ENCODE results near the gene RHBDD1.

The RHBDD1 gene

GRCh38 chr2:226994775-226995174 is 158.9 kb downstream of the RHBDD1 start:
- DNase-seq = no peak

GRCh38 chr2:226995625-226996041 is 159.8 kb downstream of the RHBDD1 start:
- no peak for DNase-seq

GRCh38 chr2:226999661-227000060 is 163.8 kb downstream of the RHBDD1 start:
- no peak for DNase-seq

GRCh38 chr2:227000123-227000522 is 164.3 kb downstream of the RHBDD1 start:
- no peak for DNase-seq

GRCh38 chr2:227004482-227004881 is 168.6 kb downstream of the RHBDD1 start:
- no peak for DNase-seq

- DNase-seq = no peak
Measured at GRCh38 chr2:227006189-227006897, 170.5 kb downstream of the RHBDD1 start.

- DNase-seq = no peak
Measured at GRCh38 chr2:227007148-227007547, 171.3 kb downstream of the RHBDD1 start.

- DNase-seq = no peak
Measured at GRCh38 chr2:227007940-227008339, 172.1 kb downstream of the RHBDD1 start.

GRCh38 chr2:227010433-227010832 is 174.6 kb downstream of the RHBDD1 start:
- no peak for DNase-seq

GRCh38 chr2:227013330-227013729 is 177.5 kb downstream of the RHBDD1 start:
- no peak for DNase-seq

GRCh38 chr2:227013881-227014280 is 178.0 kb downstream of the RHBDD1 start:
- DNase-seq = no peak

- DNase-seq = no peak
Measured at GRCh38 chr2:227016894-227017293, 181.0 kb downstream of the RHBDD1 start.

- no peak for DNase-seq
Measured at GRCh38 chr2:227020416-227020815, 184.6 kb downstream of the RHBDD1 start.

GRCh38 chr2:227022608-227023007 is 186.8 kb downstream of the RHBDD1 start:
- DNase-seq = no peak

GRCh38 chr2:227025510-227025909 is 189.7 kb downstream of the RHBDD1 start:
- no peak for DNase-seq

GRCh38 chr2:227029426-227030105 is 193.7 kb downstream of the RHBDD1 start:
- no peak for DNase-seq

- no peak for DNase-seq
Measured at GRCh38 chr2:227030789-227031188, 194.9 kb downstream of the RHBDD1 start.

- DNase-seq = no peak
Measured at GRCh38 chr2:227031379-227031778, 195.5 kb downstream of the RHBDD1 start.

- DNase-seq = no peak
Measured at GRCh38 chr2:227033471-227034148, 197.8 kb downstream of the RHBDD1 start.

- no peak for DNase-seq
Measured at GRCh38 chr2:227035711-227036367, 200.0 kb downstream of the RHBDD1 start.

GRCh38 chr2:227036527-227036926 is 200.7 kb downstream of the RHBDD1 start:
- no peak for DNase-seq

GRCh38 chr2:227038550-227039189 is 202.8 kb downstream of the RHBDD1 start:
- no peak for DNase-seq

GRCh38 chr2:227043981-227044380 is 208.1 kb downstream of the RHBDD1 start:
- no peak for DNase-seq
